ENCODE measurements around the gene CCSER1.

Gene CCSER1

GRCh38 chr4:90084277-90084966 lies 42.8 kb upstream of the CCSER1 start:
- TF ChIP-seq CTCF (IDR thresholded peaks at IDR 0.05; ENCODE audit: low read depth, low read length): no peak
- H3K27me3 ChIP-seq (ENCODE audit: insufficient read depth, low read depth, severe bottlenecking): no peaks in the 10 kb centered on the region
- no peak overlapping the region for H3K4me3 ChIP-seq (ENCODE audit: low read depth, low read length)
- H3K9me3 ChIP-seq (ENCODE audit: severe bottlenecking): no peaks in the 10 kb centered on the region
- no peak for DNase-seq
- H3K27ac ChIP-seq: no peak overlapping the region
- no peaks in the 10 kb centered on the region for H3K36me3 ChIP-seq

- no peaks in the 10 kb centered on the region for H3K27me3 ChIP-seq (ENCODE audit: insufficient read depth, low read depth, severe bottlenecking)
- DNase-seq: no peak
- no peaks in the 10 kb centered on the region for H3K36me3 ChIP-seq
- no peak overlapping the region for H3K27ac ChIP-seq
- H3K4me3 ChIP-seq (ENCODE audit: low read depth, low read length): no peak overlapping the region
- no peak for TF ChIP-seq CTCF (IDR thresholded peaks at IDR 0.05; ENCODE audit: low read depth, low read length)
- no peaks in the 10 kb centered on the region for H3K9me3 ChIP-seq (ENCODE audit: severe bottlenecking)
Measured at GRCh38 chr4:90084967-90085295, 42.3 kb upstream of the CCSER1 start.

GRCh38 chr4:90093526-90093925 lies 33.7 kb upstream of the CCSER1 start:
- no peaks in the 10 kb centered on the region for H3K36me3 ChIP-seq
- DNase-seq: no peak
- H3K4me3 ChIP-seq (ENCODE audit: low read depth, low read length): no peak overlapping the region
- TF ChIP-seq CTCF (IDR thresholded peaks at IDR 0.05; ENCODE audit: low read depth, low read length): no peak
- no peaks in the 10 kb centered on the region for H3K27me3 ChIP-seq (ENCODE audit: insufficient read depth, low read depth, severe bottlenecking)
- H3K27ac ChIP-seq: no peak overlapping the region
- H3K9me3 ChIP-seq (ENCODE audit: severe bottlenecking): no peaks in the 10 kb centered on the region

- no peaks in the 10 kb centered on the region for H3K27me3 ChIP-seq (ENCODE audit: insufficient read depth, low read depth, severe bottlenecking)
- DNase-seq: no peak
- H3K4me3 ChIP-seq (ENCODE audit: low read depth, low read length): no peak overlapping the region
- H3K9me3 ChIP-seq (ENCODE audit: severe bottlenecking): no peaks in the 10 kb centered on the region
- no peak for TF ChIP-seq CTCF (IDR thresholded peaks at IDR 0.05; ENCODE audit: low read depth, low read length)
- no peaks in the 10 kb centered on the region for H3K36me3 ChIP-seq
- H3K27ac ChIP-seq: no peak overlapping the region
Measured at GRCh38 chr4:90095000-90095399, 32.2 kb upstream of the CCSER1 start.

GRCh38 chr4:90099812-90100211 lies 27.4 kb upstream of the CCSER1 start:
- no peak for TF ChIP-seq CTCF (IDR thresholded peaks at IDR 0.05; ENCODE audit: low read depth, low read length)
- Histone ChIP-seq H3K4me3 (ENCODE audit: low read depth, low read length) (no peak overlapping the region), H3K27ac (no peak overlapping the region), H3K9me3 (ENCODE audit: severe bottlenecking) (no peaks in the 10 kb centered on the region), H3K36me3 (no peaks in the 10 kb centered on the region), H3K27me3 (ENCODE audit: insufficient read depth, low read depth, severe bottlenecking) (no peaks in the 10 kb centered on the region)
- DNase-seq: no peak

GRCh38 chr4:90103991-90104390 lies 23.2 kb upstream of the CCSER1 start:
- Histone ChIP-seq H3K36me3 (no peaks in the 10 kb centered on the region), H3K27me3 (ENCODE audit: insufficient read depth, low read depth, severe bottlenecking) (no peaks in the 10 kb centered on the region), H3K4me3 (ENCODE audit: low read depth, low read length) (no peak overlapping the region), H3K27ac (no peak overlapping the region), H3K9me3 (ENCODE audit: severe bottlenecking) (no peaks in the 10 kb centered on the region)
- DNase-seq: no peak
- no peak for TF ChIP-seq CTCF (IDR thresholded peaks at IDR 0.05; ENCODE audit: low read depth, low read length)

All from WERI-Rb-1 (cell line).